ENCODE data around the gene ETHE1.

Gene ETHE1

GRCh38 chr19:43483281-43483680, 43.7 kb downstream of the ETHE1 start:
- H3K9me3 ChIP-seq (ENCODE audit: control insufficient read depth in 1 of 2, low read length in 2 of 2), result no peaks in the 10 kb centered on the region
- no peaks in the 10 kb centered on the region for H3K27me3 ChIP-seq (ENCODE audit: low read depth, low read length)
- H3K4me3 ChIP-seq (ENCODE audit: low read depth in 1 of 2, low read length in 2 of 2), result no peak overlapping the region
- H3K4me1 ChIP-seq (ENCODE audit: control insufficient read depth in 1 of 2, insufficient read depth in 2 of 2, low read length in 2 of 2), result no peaks in the 10 kb centered on the region
- H3K36me3 ChIP-seq (ENCODE audit: control insufficient read depth in 1 of 2, insufficient read depth in 2 of 2, low read length in 2 of 2), result peaks cover 0 to 1% of the 10 kb centered on the region in 2 donors
- no peak overlapping the region for H3K27ac ChIP-seq (ENCODE audit: low read length)

- H3K9me3 ChIP-seq (ENCODE audit: control insufficient read depth in 1 of 2, low read length in 2 of 2), result no peaks in the 10 kb centered on the region
- H3K27ac ChIP-seq (ENCODE audit: low read length), result no peak overlapping the region
- peaks cover 4% of the 10 kb centered on the region in 2 donors for H3K36me3 ChIP-seq (ENCODE audit: control insufficient read depth in 1 of 2, insufficient read depth in 2 of 2, low read length in 2 of 2)
- no peaks in the 10 kb centered on the region for H3K27me3 ChIP-seq (ENCODE audit: low read depth, low read length)
- no peaks in the 10 kb centered on the region for H3K4me1 ChIP-seq (ENCODE audit: control insufficient read depth in 1 of 2, insufficient read depth in 2 of 2, low read length in 2 of 2)
- no peak overlapping the region for H3K4me3 ChIP-seq (ENCODE audit: low read depth in 1 of 2, low read length in 2 of 2)
These were observed 44.8 kb downstream of the ETHE1 start for GRCh38 chr19:43482193-43482592.

- H3K9me3 ChIP-seq (ENCODE audit: control insufficient read depth in 1 of 2, low read length in 2 of 2), result no peaks in the 10 kb centered on the region
- H3K27me3 ChIP-seq (ENCODE audit: low read depth, low read length), result no peaks in the 10 kb centered on the region
- H3K27ac ChIP-seq (ENCODE audit: low read length), result no peak overlapping the region
- H3K4me3 ChIP-seq (ENCODE audit: low read depth in 1 of 2, low read length in 2 of 2), result no peak overlapping the region
- peaks cover 4% of the 10 kb centered on the region in 2 donors for H3K36me3 ChIP-seq (ENCODE audit: control insufficient read depth in 1 of 2, insufficient read depth in 2 of 2, low read length in 2 of 2)
- H3K4me1 ChIP-seq (ENCODE audit: control insufficient read depth in 1 of 2, insufficient read depth in 2 of 2, low read length in 2 of 2), result no peaks in the 10 kb centered on the region
These were observed 45.3 kb downstream of the ETHE1 start for GRCh38 chr19:43481701-43482100.

- H3K4me3 ChIP-seq (ENCODE audit: low read depth in 1 of 2, low read length in 2 of 2), result no peak overlapping the region
- no peaks in the 10 kb centered on the region for H3K4me1 ChIP-seq (ENCODE audit: control insufficient read depth in 1 of 2, insufficient read depth in 2 of 2, low read length in 2 of 2)
- H3K9me3 ChIP-seq (ENCODE audit: control insufficient read depth in 1 of 2, low read length in 2 of 2), result no peaks in the 10 kb centered on the region
- H3K27me3 ChIP-seq (ENCODE audit: low read depth, low read length), result no peaks in the 10 kb centered on the region
- no peak overlapping the region for H3K27ac ChIP-seq (ENCODE audit: low read length)
- H3K36me3 ChIP-seq (ENCODE audit: control insufficient read depth in 1 of 2, insufficient read depth in 2 of 2, low read length in 2 of 2), result peaks cover 4% of the 10 kb centered on the region in 2 donors
These were observed 46.4 kb downstream of the ETHE1 start for GRCh38 chr19:43480574-43480973.

- peaks cover 4% of the 10 kb centered on the region in 2 donors for H3K36me3 ChIP-seq (ENCODE audit: control insufficient read depth in 1 of 2, insufficient read depth in 2 of 2, low read length in 2 of 2)
- no peak overlapping the region for H3K4me3 ChIP-seq (ENCODE audit: low read depth in 1 of 2, low read length in 2 of 2)
- no peaks in the 10 kb centered on the region for H3K27me3 ChIP-seq (ENCODE audit: low read depth, low read length)
- H3K27ac ChIP-seq (ENCODE audit: low read length), result no peak overlapping the region
- no peaks in the 10 kb centered on the region for H3K4me1 ChIP-seq (ENCODE audit: control insufficient read depth in 1 of 2, insufficient read depth in 2 of 2, low read length in 2 of 2)
- no peaks in the 10 kb centered on the region for H3K9me3 ChIP-seq (ENCODE audit: control insufficient read depth in 1 of 2, low read length in 2 of 2)
These were observed 46.9 kb downstream of the ETHE1 start for GRCh38 chr19:43479961-43480561.

GRCh38 chr19:43479226-43479625, 47.8 kb downstream of the ETHE1 start:
- Histone ChIP-seq H3K27me3 (ENCODE audit: low read depth, low read length) (no peaks in the 10 kb centered on the region), H3K4me3 (ENCODE audit: low read depth in 1 of 2, low read length in 2 of 2) (no peak overlapping the region), H3K27ac (ENCODE audit: low read length) (no peak overlapping the region), H3K9me3 (ENCODE audit: control insufficient read depth in 1 of 2, low read length in 2 of 2) (no peaks in the 10 kb centered on the region), H3K36me3 (ENCODE audit: control insufficient read depth in 1 of 2, insufficient read depth in 2 of 2, low read length in 2 of 2) (peaks cover 4% of the 10 kb centered on the region in 2 donors), H3K4me1 (ENCODE audit: control insufficient read depth in 1 of 2, insufficient read depth in 2 of 2, low read length in 2 of 2) (no peaks in the 10 kb centered on the region)

- Histone ChIP-seq H3K27ac (ENCODE audit: low read length) (no peak overlapping the region), H3K27me3 (ENCODE audit: low read depth, low read length) (no peaks in the 10 kb centered on the region), H3K36me3 (ENCODE audit: control insufficient read depth in 1 of 2, insufficient read depth in 2 of 2, low read length in 2 of 2) (peaks cover 4% of the 10 kb centered on the region in 2 donors), H3K9me3 (ENCODE audit: control insufficient read depth in 1 of 2, low read length in 2 of 2) (no peaks in the 10 kb centered on the region), H3K4me1 (ENCODE audit: control insufficient read depth in 1 of 2, insufficient read depth in 2 of 2, low read length in 2 of 2) (no peaks in the 10 kb centered on the region), H3K4me3 (ENCODE audit: low read depth in 1 of 2, low read length in 2 of 2) (no peak overlapping the region)
These were observed 48.7 kb downstream of the ETHE1 start for GRCh38 chr19:43478323-43478722.

- H3K4me1 ChIP-seq (ENCODE audit: control insufficient read depth in 1 of 2, insufficient read depth in 2 of 2, low read length in 2 of 2), result no peaks in the 10 kb centered on the region
- H3K4me3 ChIP-seq (ENCODE audit: low read depth in 1 of 2, low read length in 2 of 2), result no peak overlapping the region
- H3K27ac ChIP-seq (ENCODE audit: low read length), result no peak overlapping the region
- H3K27me3 ChIP-seq (ENCODE audit: low read depth, low read length), result no peaks in the 10 kb centered on the region
- no peaks in the 10 kb centered on the region for H3K9me3 ChIP-seq (ENCODE audit: control insufficient read depth in 1 of 2, low read length in 2 of 2)
- peaks cover 4% of the 10 kb centered on the region in 2 donors for H3K36me3 ChIP-seq (ENCODE audit: control insufficient read depth in 1 of 2, insufficient read depth in 2 of 2, low read length in 2 of 2)
These were observed 50.4 kb downstream of the ETHE1 start for GRCh38 chr19:43476606-43477005.

- Histone ChIP-seq H3K4me1 (ENCODE audit: control insufficient read depth in 1 of 2, insufficient read depth in 2 of 2, low read length in 2 of 2) (no peaks in the 10 kb centered on the region), H3K27me3 (ENCODE audit: low read depth, low read length) (no peaks in the 10 kb centered on the region), H3K9me3 (ENCODE audit: control insufficient read depth in 1 of 2, low read length in 2 of 2) (no peaks in the 10 kb centered on the region), H3K27ac (ENCODE audit: low read length) (peak overlapping the region; percentile 62), H3K4me3 (ENCODE audit: low read depth in 1 of 2, low read length in 2 of 2) (peak overlapping the region; percentile 52 to 57), H3K36me3 (ENCODE audit: control insufficient read depth in 1 of 2, insufficient read depth in 2 of 2, low read length in 2 of 2) (peaks cover 4% of the 10 kb centered on the region in 2 donors)
These were observed 51.9 kb downstream of the ETHE1 start for GRCh38 chr19:43474986-43475705.

GRCh38 chr19:43474487-43474886, 52.5 kb downstream of the ETHE1 start:
- no peaks in the 10 kb centered on the region for H3K27me3 ChIP-seq (ENCODE audit: low read depth, low read length)
- H3K4me3 ChIP-seq (ENCODE audit: low read depth in 1 of 2, low read length in 2 of 2), result peak overlapping the region; percentile 52 to 57
- H3K36me3 ChIP-seq (ENCODE audit: control insufficient read depth in 1 of 2, insufficient read depth in 2 of 2, low read length in 2 of 2), result peaks cover 4% of the 10 kb centered on the region in 2 donors
- H3K4me1 ChIP-seq (ENCODE audit: control insufficient read depth in 1 of 2, insufficient read depth in 2 of 2, low read length in 2 of 2), result no peaks in the 10 kb centered on the region
- H3K27ac ChIP-seq (ENCODE audit: low read length), result peak overlapping the region; percentile 62
- H3K9me3 ChIP-seq (ENCODE audit: control insufficient read depth in 1 of 2, low read length in 2 of 2), result no peaks in the 10 kb centered on the region

GRCh38 chr19:43471091-43471490, 55.9 kb downstream of the ETHE1 start:
- Histone ChIP-seq H3K4me1 (ENCODE audit: control insufficient read depth in 1 of 2, insufficient read depth in 2 of 2, low read length in 2 of 2) (no peaks in the 10 kb centered on the region), H3K27ac (ENCODE audit: low read length) (no peak overlapping the region), H3K27me3 (ENCODE audit: low read depth, low read length) (no peaks in the 10 kb centered on the region), H3K9me3 (ENCODE audit: control insufficient read depth in 1 of 2, low read length in 2 of 2) (no peaks in the 10 kb centered on the region), H3K4me3 (ENCODE audit: low read depth in 1 of 2, low read length in 2 of 2) (no peak overlapping the region), H3K36me3 (ENCODE audit: control insufficient read depth in 1 of 2, insufficient read depth in 2 of 2, low read length in 2 of 2) (no peaks in the 10 kb centered on the region)

GRCh38 chr19:43470288-43470687, 56.7 kb downstream of the ETHE1 start:
- Histone ChIP-seq H3K4me1 (ENCODE audit: control insufficient read depth in 1 of 2, insufficient read depth in 2 of 2, low read length in 2 of 2) (no peaks in the 10 kb centered on the region), H3K36me3 (ENCODE audit: control insufficient read depth in 1 of 2, insufficient read depth in 2 of 2, low read length in 2 of 2) (no peaks in the 10 kb centered on the region), H3K27ac (ENCODE audit: low read length) (no peak overlapping the region), H3K27me3 (ENCODE audit: low read depth, low read length) (no peaks in the 10 kb centered on the region), H3K4me3 (ENCODE audit: low read depth in 1 of 2, low read length in 2 of 2) (no peak overlapping the region), H3K9me3 (ENCODE audit: control insufficient read depth in 1 of 2, low read length in 2 of 2) (no peaks in the 10 kb centered on the region)
